WTC11 (cell line): Measurements from ENCODE around the gene SLC2A4. TPM values are rescaled to one million over a fixed set of nuclear protein-coding genes. Genes with fewer than 3 reads are reported as not detected.
A peak's percentile ranks its signal among the peaks of the same experiment; 100 is the strongest.

Experiments used
- ATAC-seq: fragments of 200-7000 bp; cut with Tn5 transposase; 2 replicates; pipeline ENCODE4 v1.10.0; 2021; ENCODE audit warnings: mild to moderate bottlenecking, moderate library complexity
- Bru-seq: library from RNA; stranded (reverse); fragments of 400-500 nt; gene quantifications from one replicate; lab custom pipeline; 2021; lab: Mats Ljungman, UMichigan
- CTCF ChIA-PET: fragments of 300-600 bp; sonication (Branson Sonifier 250); formaldehyde crosslinking; loops from one replicate; lab custom pipeline; 2021; ENCODE audit warnings: antibody characterized with exemption; lab: Charles Lee
- POLR2A ChIA-PET: fragments of 350-600 bp; sonication (Branson Sonifier 250); formaldehyde crosslinking; loops from one replicate; lab custom pipeline; 2021; ENCODE audit warnings: antibody characterized with exemption; lab: Charles Lee
- DNase-seq: peaks from one replicate; pipeline ENCODE4 v3.0.0; 2021; ENCODE audit warnings: low spot score
- H3K27ac Mint-ChIP-seq: 2 replicates; pipeline ENCODE4 v1.8.0; 2021; ENCODE audit warnings: mixed read lengths
- H3K27me3 Mint-ChIP-seq: 2 replicates; pipeline ENCODE4 v1.8.0; 2021; ENCODE audit warnings: low read depth, mild to moderate bottlenecking, moderate library complexity, mixed read lengths
- H3K36me3 Mint-ChIP-seq: 2 replicates; pipeline ENCODE4 v1.8.0; 2021; ENCODE audit warnings: mixed read lengths
- H3K4me1 Mint-ChIP-seq: 2 replicates; pipeline ENCODE4 v1.8.0; 2022; ENCODE audit warnings: mixed read lengths
- H3K4me3 Mint-ChIP-seq: 2 replicates; pipeline ENCODE4 v1.8.0; 2021; ENCODE audit warnings: mild to moderate bottlenecking, moderate library complexity, mixed read lengths
- H3K9me3 Mint-ChIP-seq: 2 replicates; pipeline ENCODE4 v1.8.0; 2021; ENCODE audit warnings: mixed read lengths
- ELF4 ChIP-seq: sonication (generic); formaldehyde crosslinking; IDR thresholded peaks from 2 replicates; pipeline ENCODE4 v1.8.1; 2022; ENCODE audit warnings: low read depth, mild to moderate bottlenecking, moderate library complexity, missing genetic modification reagents
- ETV6 ChIP-seq: sonication (generic); formaldehyde crosslinking; IDR thresholded peaks from 2 replicates; pipeline ENCODE4 v1.8.1; 2022; ENCODE audit warnings: mild to moderate bottlenecking, missing genetic modification reagents
- GABPB1 ChIP-seq: sonication (generic); formaldehyde crosslinking; IDR thresholded peaks from 2 replicates; pipeline ENCODE4 v1.8.1; 2023; ENCODE audit warnings: mild to moderate bottlenecking, missing genetic modification reagents
- GRHL2 ChIP-seq: fragments of 250-450 bp; sonication (Bioruptor Pico); IDR thresholded peaks from 2 replicates; pipeline ENCODE4 v1.8.0; 2022; ENCODE audit warnings: mild to moderate bottlenecking, moderate library complexity; ENCODE audit not compliant: insufficient replicate concordance, severe bottlenecking
- JAZF1 ChIP-seq: fragments of 250-450 bp; sonication (Bioruptor Pico); IDR thresholded peaks from 2 replicates; pipeline ENCODE4 v1.9.0; 2021; ENCODE audit warnings: moderate library complexity, mild to moderate bottlenecking, inconsistent platforms
- MYBL2 ChIP-seq: sonication (generic); formaldehyde crosslinking; IDR thresholded peaks from 2 replicates; pipeline ENCODE4 v1.8.1; 2023; ENCODE audit warnings: mild to moderate bottlenecking, moderate library complexity, missing genetic modification reagents
- NR1H2 ChIP-seq: sonication (generic); formaldehyde crosslinking; IDR thresholded peaks from 2 replicates; pipeline ENCODE4 v1.9.0; 2021; ENCODE audit warnings: mild to moderate bottlenecking, moderate library complexity, missing genetic modification reagents
- SP1 ChIP-seq: sonication (generic); formaldehyde crosslinking; conservative IDR thresholded peaks from 2 replicates; pipeline ENCODE4 v1.8.1; 2022; ENCODE audit warnings: missing genetic modification reagents
- ZNF121 ChIP-seq: sonication (generic); formaldehyde crosslinking; IDR thresholded peaks from 2 replicates; pipeline ENCODE4 v1.8.0; 2023; ENCODE audit warnings: missing genetic modification reagents
- ZNF138 ChIP-seq: sonication (generic); formaldehyde crosslinking; conservative IDR thresholded peaks from 2 replicates; pipeline ENCODE4 v1.8.1; 2022; ENCODE audit warnings: mild to moderate bottlenecking, moderate library complexity, missing genetic modification reagents
- ZNF232 ChIP-seq: sonication (generic); formaldehyde crosslinking; IDR thresholded peaks from 2 replicates; pipeline ENCODE4 v1.8.0; 2022; ENCODE audit warnings: mild to moderate bottlenecking, missing genetic modification reagents
- ZNF423 ChIP-seq: fragments of 250-450 bp; sonication (Bioruptor Pico); IDR thresholded peaks from 2 replicates; pipeline ENCODE4 v2.1.2; 2022; ENCODE audit warnings: mild to moderate bottlenecking, moderate library complexity
- long read RNA-seq, 3 experiments: library from RNA in 1 of 3; library from capped mRNA in 1 of 3; library from polyadenylated mRNA in 1 of 3; unstranded in 2 of 3; stranded (forward) in 1 of 3; transcript quantifications; one replicate each; pipeline ENCODE4 v2.0.0, GENCODE V29; 2021
- total RNA-seq: library from RNA; stranded (reverse); gene quantifications from 3 replicates; pipeline ENCODE4 v1.2.3, GENCODE V29; 2021
- TF ChIP-seq, protein P1 (sequence below): sonication (generic); formaldehyde crosslinking; conservative IDR thresholded peaks from 2 replicates; pipeline ENCODE4 v1.8.1; 2023; ENCODE audit warnings: mild to moderate bottlenecking, low read depth, missing genetic modification reagents, moderate library complexity
- TF ChIP-seq, protein P2 (sequence below): fragments of 250-450 bp; sonication (Bioruptor Pico); IDR thresholded peaks from 2 replicates; pipeline ENCODE4 v1.9.0; 2021; ENCODE audit warnings: moderate library complexity, mild to moderate bottlenecking, inconsistent platforms, borderline replicate concordance
- TF ChIP-seq, protein P3 (sequence below): sonication (generic); formaldehyde crosslinking; IDR thresholded peaks from 2 replicates; pipeline ENCODE4 v1.8.0; 2022; ENCODE audit warnings: mild to moderate bottlenecking, missing genetic modification reagents
- TF ChIP-seq, protein P4 (sequence below): sonication (generic); formaldehyde crosslinking; IDR thresholded peaks from 2 replicates; pipeline ENCODE4 v1.8.1; 2023; ENCODE audit warnings: mild to moderate bottlenecking, missing genetic modification reagents, moderate library complexity
- TF ChIP-seq, protein P5 (sequence below): sonication (generic); formaldehyde crosslinking; IDR thresholded peaks from 2 replicates; pipeline ENCODE4 v1.8.0; 2023; ENCODE audit warnings: missing genetic modification reagents
- TF ChIP-seq, protein P6 (sequence below): fragments of 250-450 bp; sonication (Bioruptor Pico); IDR thresholded peaks from 2 replicates; pipeline ENCODE4 v1.9.0; 2021; ENCODE audit warnings: mild to moderate bottlenecking
- TF ChIP-seq, protein P7 (sequence below): sonication (generic); formaldehyde crosslinking; IDR thresholded peaks from 2 replicates; pipeline ENCODE4 v1.8.0; 2022; ENCODE audit warnings: missing genetic modification reagents
- TF ChIP-seq, protein P8 (sequence below): sonication (generic); formaldehyde crosslinking; IDR thresholded peaks from 2 replicates; pipeline ENCODE4 v1.8.1; 2022; ENCODE audit warnings: mild to moderate bottlenecking, moderate library complexity, missing genetic modification reagents

SLC2A4 gene
- total RNA-seq (5.6 to 6.4 TPM (median 6.2 TPM) in 3 replicates), Bru-seq, nascent RNA (percentile 56 among the genes with signal in this experiment)
- long read RNA-seq, experiment 1, partial matches to known transcripts, result 0 of 1 reads
- long read RNA-seq, experiment 1, other reads (novel, unspliced or antisense), result 0 of 1 reads
- long read RNA-seq, experiment 2, partial matches to known transcripts, result 0 of 2 reads
- long read RNA-seq, experiment 2, other reads (novel, unspliced or antisense), result 1 of 2 reads
- long read RNA-seq, experiment 3, partial matches to known transcripts, result 1 of 1 reads
- long read RNA-seq, experiment 3, other reads (novel, unspliced or antisense), result 0 of 1 reads

DNA sequence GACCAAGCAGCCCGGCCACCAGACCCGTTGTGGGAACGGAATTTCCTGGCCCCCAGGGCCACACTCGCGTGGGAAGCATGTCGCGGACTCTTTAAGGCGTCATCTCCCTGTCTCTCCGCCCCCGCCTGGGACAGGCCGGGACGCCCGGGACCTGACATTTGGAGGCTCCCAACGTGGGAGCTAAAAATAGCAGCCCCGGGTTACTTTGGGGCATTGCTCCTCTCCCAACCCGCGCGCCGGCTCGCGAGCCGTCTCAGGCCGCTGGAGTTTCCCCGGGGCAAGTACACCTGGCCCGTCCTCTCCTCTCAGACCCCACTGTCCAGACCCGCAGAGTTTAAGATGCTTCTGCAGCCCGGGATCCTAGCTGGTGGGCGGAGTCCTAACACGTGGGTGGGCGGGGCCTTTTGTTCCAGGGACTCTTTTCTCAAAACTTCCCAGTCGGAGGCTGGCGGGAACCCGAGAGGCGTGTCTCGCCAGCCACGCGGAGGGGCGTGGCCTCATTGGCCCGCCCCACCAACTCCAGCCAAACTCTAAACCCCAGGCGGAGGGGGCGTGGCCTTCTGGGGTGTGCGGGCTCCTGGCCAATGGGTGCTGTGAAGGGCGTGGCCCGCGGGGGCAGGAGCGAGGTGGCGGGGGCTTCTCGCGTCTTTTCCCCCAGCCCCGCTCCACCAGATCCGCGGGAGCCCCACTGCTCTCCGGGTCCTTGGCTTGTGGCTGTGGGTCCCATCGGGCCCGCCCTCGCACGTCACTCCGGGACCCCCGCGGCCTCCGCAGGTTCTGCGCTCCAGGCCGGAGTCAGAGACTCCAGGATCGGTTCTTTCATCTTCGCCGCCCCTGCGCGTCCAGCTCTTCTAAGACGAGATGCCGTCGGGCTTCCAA is at the start of gene SLC2A4:
Gene SLC2A4 (plus strand): TSS at position 645 of the 879 bp plus-strand sequence. CDS start 217 bp downstream, at position 862.
- Mint-ChIP-seq H3K27me3 (peaks cover 21% of the 10 kb centered on the region), H3K36me3 (no peaks in the 10 kb centered on the region), H3K4me3 (peak within 1 kb of the TSS; percentile 82), H3K9me3 (no peaks in the 10 kb centered on the region), H3K4me1 (peaks cover 20% of the 10 kb centered on the region), H3K27ac (peak within 1 kb of the TSS; percentile 26)
- ATAC-seq, result peak; percentile 74
- ChIA-PET CTCF (interaction anchor here (0.7 to 7.0 kb wide), 31 partner anchors 10 to 422 kb away, joined by 3 to 119 read pairs (median 7); partner anchors contain the start of genes ACADVL, ACAP1, DLG4 and GABARAP), POLR2A (interaction anchor here (0.7 to 1.7 kb wide), 9 partner anchors 13 to 267 kb away, joined by 3 to 8 read pairs (median 4); partner anchors contain the start of gene GABARAP)
- peak; percentile 98 for DNase-seq
- TF ChIP-seq, protein P1, sequence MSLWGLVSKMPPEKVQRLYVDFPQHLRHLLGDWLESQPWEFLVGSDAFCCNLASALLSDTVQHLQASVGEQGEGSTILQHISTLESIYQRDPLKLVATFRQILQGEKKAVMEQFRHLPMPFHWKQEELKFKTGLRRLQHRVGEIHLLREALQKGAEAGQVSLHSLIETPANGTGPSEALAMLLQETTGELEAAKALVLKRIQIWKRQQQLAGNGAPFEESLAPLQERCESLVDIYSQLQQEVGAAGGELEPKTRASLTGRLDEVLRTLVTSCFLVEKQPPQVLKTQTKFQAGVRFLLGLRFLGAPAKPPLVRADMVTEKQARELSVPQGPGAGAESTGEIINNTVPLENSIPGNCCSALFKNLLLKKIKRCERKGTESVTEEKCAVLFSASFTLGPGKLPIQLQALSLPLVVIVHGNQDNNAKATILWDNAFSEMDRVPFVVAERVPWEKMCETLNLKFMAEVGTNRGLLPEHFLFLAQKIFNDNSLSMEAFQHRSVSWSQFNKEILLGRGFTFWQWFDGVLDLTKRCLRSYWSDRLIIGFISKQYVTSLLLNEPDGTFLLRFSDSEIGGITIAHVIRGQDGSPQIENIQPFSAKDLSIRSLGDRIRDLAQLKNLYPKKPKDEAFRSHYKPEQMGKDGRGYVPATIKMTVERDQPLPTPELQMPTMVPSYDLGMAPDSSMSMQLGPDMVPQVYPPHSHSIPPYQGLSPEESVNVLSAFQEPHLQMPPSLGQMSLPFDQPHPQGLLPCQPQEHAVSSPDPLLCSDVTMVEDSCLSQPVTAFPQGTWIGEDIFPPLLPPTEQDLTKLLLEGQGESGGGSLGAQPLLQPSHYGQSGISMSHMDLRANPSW (CRISPR knock-in tag), result no peak
- TF ChIP-seq ELF4 (CRISPR knock-in tag) (0 out of 2 replicates have a peak, but pooled peaks have one; percentile 55), ZNF121 (CRISPR knock-in tag) (no peak), ETV6 (peak; percentile 44; the same call in 1 of the 2 replicates), GRHL2 (no peak), ZNF423 (CRISPR knock-in tag) (no peak), JAZF1 (CRISPR knock-in tag) (no peak), MYBL2 (CRISPR knock-in tag) (no peak), ZNF138 (CRISPR knock-in tag) (no peak), NR1H2 (CRISPR knock-in tag) (no peak), GABPB1 (CRISPR knock-in tag) (no peak), ZNF232 (CRISPR knock-in tag) (0 out of 2 replicates have a peak, but pooled peaks have one; percentile 16), SP1 (CRISPR knock-in tag) (peak; percentile 76)
- TF ChIP-seq, protein P2, sequence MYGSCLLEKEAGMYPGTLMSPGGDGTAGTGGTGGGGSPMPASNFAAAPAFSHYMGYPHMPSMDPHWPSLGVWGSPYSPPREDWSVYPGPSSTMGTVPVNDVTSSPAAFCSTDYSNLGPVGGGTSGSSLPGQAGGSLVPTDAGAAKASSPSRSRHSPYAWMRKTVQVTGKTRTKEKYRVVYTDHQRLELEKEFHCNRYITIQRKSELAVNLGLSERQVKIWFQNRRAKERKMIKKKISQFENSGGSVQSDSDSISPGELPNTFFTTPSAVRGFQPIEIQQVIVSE (CRISPR knock-in tag), result no peak
- TF ChIP-seq, protein P3, sequence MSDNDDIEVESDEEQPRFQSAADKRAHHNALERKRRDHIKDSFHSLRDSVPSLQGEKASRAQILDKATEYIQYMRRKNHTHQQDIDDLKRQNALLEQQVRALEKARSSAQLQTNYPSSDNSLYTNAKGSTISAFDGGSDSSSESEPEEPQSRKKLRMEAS, result peak; percentile 6; the same call in 1 of the 2 replicates
- TF ChIP-seq, protein P4, sequence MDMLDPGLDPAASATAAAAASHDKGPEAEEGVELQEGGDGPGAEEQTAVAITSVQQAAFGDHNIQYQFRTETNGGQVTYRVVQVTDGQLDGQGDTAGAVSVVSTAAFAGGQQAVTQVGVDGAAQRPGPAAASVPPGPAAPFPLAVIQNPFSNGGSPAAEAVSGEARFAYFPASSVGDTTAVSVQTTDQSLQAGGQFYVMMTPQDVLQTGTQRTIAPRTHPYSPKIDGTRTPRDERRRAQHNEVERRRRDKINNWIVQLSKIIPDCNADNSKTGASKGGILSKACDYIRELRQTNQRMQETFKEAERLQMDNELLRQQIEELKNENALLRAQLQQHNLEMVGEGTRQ (CRISPR knock-in tag), result peak; percentile 67
- TF ChIP-seq, protein P5, sequence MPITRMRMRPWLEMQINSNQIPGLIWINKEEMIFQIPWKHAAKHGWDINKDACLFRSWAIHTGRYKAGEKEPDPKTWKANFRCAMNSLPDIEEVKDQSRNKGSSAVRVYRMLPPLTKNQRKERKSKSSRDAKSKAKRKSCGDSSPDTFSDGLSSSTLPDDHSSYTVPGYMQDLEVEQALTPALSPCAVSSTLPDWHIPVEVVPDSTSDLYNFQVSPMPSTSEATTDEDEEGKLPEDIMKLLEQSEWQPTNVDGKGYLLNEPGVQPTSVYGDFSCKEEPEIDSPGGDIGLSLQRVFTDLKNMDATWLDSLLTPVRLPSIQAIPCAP (CRISPR knock-in tag), result no peak
- TF ChIP-seq, protein P6, sequence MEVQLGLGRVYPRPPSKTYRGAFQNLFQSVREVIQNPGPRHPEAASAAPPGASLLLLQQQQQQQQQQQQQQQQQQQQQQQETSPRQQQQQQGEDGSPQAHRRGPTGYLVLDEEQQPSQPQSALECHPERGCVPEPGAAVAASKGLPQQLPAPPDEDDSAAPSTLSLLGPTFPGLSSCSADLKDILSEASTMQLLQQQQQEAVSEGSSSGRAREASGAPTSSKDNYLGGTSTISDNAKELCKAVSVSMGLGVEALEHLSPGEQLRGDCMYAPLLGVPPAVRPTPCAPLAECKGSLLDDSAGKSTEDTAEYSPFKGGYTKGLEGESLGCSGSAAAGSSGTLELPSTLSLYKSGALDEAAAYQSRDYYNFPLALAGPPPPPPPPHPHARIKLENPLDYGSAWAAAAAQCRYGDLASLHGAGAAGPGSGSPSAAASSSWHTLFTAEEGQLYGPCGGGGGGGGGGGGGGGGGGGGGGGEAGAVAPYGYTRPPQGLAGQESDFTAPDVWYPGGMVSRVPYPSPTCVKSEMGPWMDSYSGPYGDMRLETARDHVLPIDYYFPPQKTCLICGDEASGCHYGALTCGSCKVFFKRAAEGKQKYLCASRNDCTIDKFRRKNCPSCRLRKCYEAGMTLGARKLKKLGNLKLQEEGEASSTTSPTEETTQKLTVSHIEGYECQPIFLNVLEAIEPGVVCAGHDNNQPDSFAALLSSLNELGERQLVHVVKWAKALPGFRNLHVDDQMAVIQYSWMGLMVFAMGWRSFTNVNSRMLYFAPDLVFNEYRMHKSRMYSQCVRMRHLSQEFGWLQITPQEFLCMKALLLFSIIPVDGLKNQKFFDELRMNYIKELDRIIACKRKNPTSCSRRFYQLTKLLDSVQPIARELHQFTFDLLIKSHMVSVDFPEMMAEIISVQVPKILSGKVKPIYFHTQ (CRISPR knock-in tag), result no peak
- TF ChIP-seq, protein P7, sequence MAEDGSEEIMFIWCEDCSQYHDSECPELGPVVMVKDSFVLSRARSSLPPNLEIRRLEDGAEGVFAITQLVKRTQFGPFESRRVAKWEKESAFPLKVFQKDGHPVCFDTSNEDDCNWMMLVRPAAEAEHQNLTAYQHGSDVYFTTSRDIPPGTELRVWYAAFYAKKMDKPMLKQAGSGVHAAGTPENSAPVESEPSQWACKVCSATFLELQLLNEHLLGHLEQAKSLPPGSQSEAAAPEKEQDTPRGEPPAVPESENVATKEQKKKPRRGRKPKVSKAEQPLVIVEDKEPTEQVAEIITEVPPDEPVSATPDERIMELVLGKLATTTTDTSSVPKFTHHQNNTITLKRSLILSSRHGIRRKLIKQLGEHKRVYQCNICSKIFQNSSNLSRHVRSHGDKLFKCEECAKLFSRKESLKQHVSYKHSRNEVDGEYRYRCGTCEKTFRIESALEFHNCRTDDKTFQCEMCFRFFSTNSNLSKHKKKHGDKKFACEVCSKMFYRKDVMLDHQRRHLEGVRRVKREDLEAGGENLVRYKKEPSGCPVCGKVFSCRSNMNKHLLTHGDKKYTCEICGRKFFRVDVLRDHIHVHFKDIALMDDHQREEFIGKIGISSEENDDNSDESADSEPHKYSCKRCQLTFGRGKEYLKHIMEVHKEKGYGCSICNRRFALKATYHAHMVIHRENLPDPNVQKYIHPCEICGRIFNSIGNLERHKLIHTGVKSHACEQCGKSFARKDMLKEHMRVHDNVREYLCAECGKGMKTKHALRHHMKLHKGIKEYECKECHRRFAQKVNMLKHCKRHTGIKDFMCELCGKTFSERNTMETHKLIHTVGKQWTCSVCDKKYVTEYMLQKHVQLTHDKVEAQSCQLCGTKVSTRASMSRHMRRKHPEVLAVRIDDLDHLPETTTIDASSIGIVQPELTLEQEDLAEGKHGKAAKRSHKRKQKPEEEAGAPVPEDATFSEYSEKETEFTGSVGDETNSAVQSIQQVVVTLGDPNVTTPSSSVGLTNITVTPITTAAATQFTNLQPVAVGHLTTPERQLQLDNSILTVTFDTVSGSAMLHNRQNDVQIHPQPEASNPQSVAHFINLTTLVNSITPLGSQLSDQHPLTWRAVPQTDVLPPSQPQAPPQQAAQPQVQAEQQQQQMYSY, result 0 out of 2 replicates have a peak, but pooled peaks have one; percentile 35
- TF ChIP-seq, protein P8, sequence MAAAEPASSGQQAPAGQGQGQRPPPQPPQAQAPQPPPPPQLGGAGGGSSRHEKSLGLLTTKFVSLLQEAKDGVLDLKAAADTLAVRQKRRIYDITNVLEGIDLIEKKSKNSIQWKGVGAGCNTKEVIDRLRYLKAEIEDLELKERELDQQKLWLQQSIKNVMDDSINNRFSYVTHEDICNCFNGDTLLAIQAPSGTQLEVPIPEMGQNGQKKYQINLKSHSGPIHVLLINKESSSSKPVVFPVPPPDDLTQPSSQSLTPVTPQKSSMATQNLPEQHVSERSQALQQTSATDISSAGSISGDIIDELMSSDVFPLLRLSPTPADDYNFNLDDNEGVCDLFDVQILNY (CRISPR knock-in tag), result peak; percentile 82
